IPS-20b (cell line): Measurements from ENCODE around the gene ATF7IP.

Source experiments
- H3K27ac ChIP-seq: one replicate; pipeline ENCODE4 v1.5.1; 2013; ENCODE audit warnings: low read length
- H3K27me3 ChIP-seq: 2 replicates; pipeline ENCODE4 v1.6.1; 2013; ENCODE audit warnings: mild to moderate bottlenecking, low read length, inconsistent platforms; ENCODE audit not compliant: insufficient read depth
- H3K36me3 ChIP-seq: 2 replicates; pipeline ENCODE4 v1.6.1; 2013; ENCODE audit warnings: low read depth, mild to moderate bottlenecking, inconsistent platforms, low read length, moderate library complexity; ENCODE audit not compliant: insufficient read depth
- H3K4me1 ChIP-seq: 2 replicates; pipeline ENCODE4 v1.6.1; 2013; ENCODE audit warnings: mild to moderate bottlenecking, control low read depth, inconsistent platforms, low read length, moderate library complexity; ENCODE audit not compliant: insufficient read depth
- H3K4me3 ChIP-seq: 2 replicates; pipeline ENCODE4 v1.5.1; 2013; ENCODE audit warnings: mild to moderate bottlenecking, low read length, inconsistent platforms
- H3K9ac ChIP-seq: 2 replicates; pipeline ENCODE4 v1.6.1; 2013; ENCODE audit warnings: low read depth, mild to moderate bottlenecking, inconsistent platforms, low read length, moderate library complexity
- H3K9me3 ChIP-seq: 2 replicates; pipeline ENCODE4 v1.6.1; 2013; ENCODE audit warnings: mild to moderate bottlenecking, low read depth, low read length, inconsistent platforms; ENCODE audit not compliant: insufficient read depth

Gene ATF7IP

DNA sequence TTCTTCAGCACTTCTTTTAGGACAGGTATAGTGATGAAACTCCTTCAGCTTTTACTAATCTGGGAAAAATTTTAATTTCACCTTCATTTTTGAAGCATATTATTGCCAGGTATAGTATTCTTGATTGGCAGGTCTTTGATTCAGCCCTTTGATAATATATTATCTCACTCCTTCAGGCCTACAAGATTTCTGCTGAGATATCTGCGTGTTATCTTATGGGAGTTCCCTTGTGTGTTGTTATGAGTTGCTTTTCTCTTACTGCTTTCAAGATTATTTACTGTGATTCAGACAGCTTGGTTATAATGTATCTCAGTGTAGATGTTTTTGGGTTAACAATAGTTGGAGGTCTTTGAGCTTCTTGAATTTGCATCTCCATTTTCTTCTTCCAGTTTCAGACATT, 87.4 kb downstream of the ATF7IP start:
- Histone ChIP-seq H3K9ac (no peak overlapping the region), H3K27ac (no peak overlapping the region), H3K4me1 (0 out of 2 replicates have a peak, but pooled peaks cover 4% of the 10 kb centered on the region), H3K4me3 (no peak overlapping the region), H3K36me3 (peaks cover 62% of the 10 kb centered on the region), H3K27me3 (no peaks in the 10 kb centered on the region), H3K9me3 (no peaks in the 10 kb centered on the region)

DNA sequence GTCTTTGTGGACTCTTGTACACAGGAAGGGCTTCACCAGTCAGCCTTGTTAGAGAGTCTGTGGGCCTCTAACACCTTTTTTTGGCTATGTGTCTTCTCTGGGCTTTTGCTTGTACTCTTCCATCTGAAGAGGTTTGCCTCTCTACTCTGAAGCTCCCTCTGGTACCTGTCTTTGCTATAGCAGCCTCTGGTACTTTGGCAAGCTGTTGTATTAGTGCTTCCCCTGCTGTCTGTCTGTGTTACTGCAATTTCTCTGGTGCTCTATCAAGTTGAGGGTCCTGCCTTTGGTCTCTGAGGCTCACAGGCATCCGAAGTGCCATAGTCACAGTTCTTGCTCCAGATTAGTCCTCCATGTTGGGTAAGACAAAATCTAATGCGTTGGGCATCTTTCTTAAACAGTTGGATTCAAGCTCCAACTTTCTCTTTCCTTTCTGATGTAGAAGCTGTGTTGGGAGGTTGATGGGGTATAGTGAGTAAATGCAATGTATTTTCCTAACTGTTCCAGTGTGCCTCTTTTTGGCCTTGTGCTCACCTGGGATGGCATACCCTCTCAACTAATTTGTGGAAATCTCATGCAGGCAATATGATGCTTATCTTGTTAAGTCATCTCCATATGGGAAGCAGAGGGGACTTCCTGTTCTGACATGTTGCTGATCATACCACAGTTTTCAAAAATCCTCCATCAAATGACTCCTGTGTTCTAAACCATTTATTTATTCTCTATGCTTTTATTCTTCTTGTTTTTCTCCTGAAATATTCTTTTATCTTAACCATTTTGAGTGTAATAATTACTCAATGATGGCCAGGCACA, 88.8 kb downstream of the ATF7IP start:
- Histone ChIP-seq H3K36me3 (peaks cover 60% of the 10 kb centered on the region), H3K27ac (no peak overlapping the region), H3K27me3 (no peaks in the 10 kb centered on the region), H3K4me3 (no peak overlapping the region), H3K9me3 (no peaks in the 10 kb centered on the region), H3K4me1 (peaks cover 7% of the 10 kb centered on the region; the same call in 1 of the 2 replicates), H3K9ac (no peak overlapping the region)

DNA sequence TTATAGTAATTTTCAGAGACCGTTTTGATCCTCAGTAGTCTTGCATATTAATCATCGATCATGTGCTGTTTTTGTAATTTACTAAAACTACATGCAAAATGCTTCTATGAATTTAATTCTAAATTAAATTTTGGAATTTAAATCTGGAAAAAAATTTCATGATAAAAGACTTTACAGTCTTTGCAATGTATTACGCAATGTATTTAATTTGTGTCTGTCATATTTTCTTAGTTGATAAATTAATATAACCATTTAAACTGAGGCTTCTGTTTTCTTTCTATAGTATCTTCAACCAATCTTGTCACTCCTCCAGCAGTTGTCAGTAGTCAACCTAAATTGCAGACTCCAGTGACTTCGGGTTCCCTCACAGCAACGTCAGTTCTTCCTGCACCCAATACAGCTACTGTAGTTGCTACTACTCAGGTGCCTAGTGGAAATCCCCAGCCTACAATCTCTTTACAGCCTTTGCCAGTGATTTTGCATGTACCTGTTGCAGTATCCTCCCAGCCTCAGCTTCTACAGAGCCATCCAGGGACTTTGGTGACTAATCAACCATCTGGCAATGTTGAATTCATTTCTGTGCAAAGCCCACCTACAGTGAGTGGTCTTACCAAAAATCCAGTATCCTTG, 94.8 kb downstream of the ATF7IP start:
- H3K36me3 ChIP-seq = peaks cover 84% of the 10 kb centered on the region
- H3K4me1 ChIP-seq = peaks cover 9% of the 10 kb centered on the region; the same call in 1 of the 2 replicates
- no peaks in the 10 kb centered on the region for H3K9me3 ChIP-seq
- H3K27ac ChIP-seq = no peak overlapping the region
- no peak overlapping the region for H3K9ac ChIP-seq
- H3K4me3 ChIP-seq = no peak overlapping the region
- H3K27me3 ChIP-seq = no peaks in the 10 kb centered on the region

DNA sequence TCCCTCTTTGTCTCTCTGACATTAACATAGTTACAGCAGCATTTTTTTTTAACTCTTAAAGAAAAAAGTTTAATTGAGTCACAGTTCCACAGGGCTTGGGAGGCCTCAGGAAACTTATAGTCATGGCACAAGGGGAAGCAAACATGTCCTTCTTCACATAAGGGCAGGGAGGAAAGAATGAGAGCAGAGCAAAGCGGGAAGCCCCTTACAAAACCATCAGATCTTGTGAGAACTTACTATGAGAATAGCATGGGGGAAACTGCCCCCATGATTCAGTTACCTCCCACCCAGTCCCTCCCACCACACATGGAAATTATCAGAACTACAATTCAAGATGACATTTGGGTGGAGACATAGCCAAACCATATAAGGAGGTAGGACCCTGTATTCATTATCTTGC, 106.0 kb downstream of the ATF7IP start:
- Histone ChIP-seq H3K4me1 (no peaks in the 10 kb centered on the region), H3K36me3 (peaks cover 94% of the 10 kb centered on the region), H3K27me3 (no peaks in the 10 kb centered on the region), H3K4me3 (no peak overlapping the region), H3K27ac (no peak overlapping the region), H3K9ac (no peak overlapping the region), H3K9me3 (peaks cover 33% of the 10 kb centered on the region)

DNA sequence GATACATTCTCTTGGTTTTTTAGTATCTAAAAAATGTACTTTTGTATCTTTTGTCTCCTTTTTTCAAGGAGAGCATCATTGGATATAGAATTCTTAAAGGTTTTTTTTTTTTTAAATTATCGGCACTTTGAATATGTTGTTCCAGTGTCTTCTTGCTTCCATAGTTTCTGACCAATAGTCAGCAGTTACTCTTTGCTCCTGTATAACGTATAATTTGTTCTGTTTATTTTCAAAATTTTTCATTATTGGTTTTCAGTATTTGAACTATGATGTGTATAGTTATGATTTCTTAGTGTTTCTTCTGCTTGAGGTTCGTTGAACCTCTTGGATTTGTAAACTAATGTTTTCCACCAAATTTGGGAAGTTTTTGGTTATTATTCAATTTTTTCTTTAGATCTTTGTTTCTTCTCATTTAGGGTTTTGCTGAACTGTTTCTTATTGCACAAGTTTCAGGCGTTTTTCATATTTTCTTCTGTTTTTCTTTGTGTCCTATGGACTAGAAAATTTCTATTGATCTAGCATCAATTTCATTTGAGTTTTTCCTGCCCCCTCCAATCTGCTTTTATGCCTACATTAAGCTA, 108.3 kb downstream of the ATF7IP start:
- peaks cover 93% of the 10 kb centered on the region for H3K36me3 ChIP-seq
- H3K4me1 ChIP-seq = no peaks in the 10 kb centered on the region
- H3K9ac ChIP-seq = no peak overlapping the region
- no peaks in the 10 kb centered on the region for H3K27me3 ChIP-seq
- peaks cover 33% of the 10 kb centered on the region for H3K9me3 ChIP-seq
- H3K4me3 ChIP-seq = no peak overlapping the region
- H3K27ac ChIP-seq = no peak overlapping the region

DNA sequence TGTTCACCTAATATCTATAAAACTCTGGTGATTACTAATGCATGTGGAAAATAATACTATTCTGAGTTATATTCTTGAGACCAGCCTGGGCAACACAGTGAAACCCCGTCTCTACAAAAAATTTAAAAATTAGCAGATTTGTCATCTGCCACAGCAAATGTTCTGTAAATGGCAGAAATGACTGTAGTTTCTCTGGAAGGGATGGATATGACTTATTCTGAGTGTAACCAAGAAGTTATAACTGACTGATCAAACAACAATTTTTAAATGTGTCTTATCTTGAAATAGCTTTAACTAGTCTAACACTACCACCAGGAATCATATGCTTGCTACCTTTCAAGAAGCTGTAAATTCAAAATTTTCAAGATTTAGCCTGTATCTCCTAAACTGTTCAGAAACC, 113.5 kb downstream of the ATF7IP start:
- Histone ChIP-seq H3K4me1 (no peaks in the 10 kb centered on the region), H3K9ac (no peak overlapping the region), H3K4me3 (no peak overlapping the region), H3K9me3 (peaks cover 5% of the 10 kb centered on the region; the same call in 1 of the 2 replicates), H3K36me3 (peaks cover 96% of the 10 kb centered on the region), H3K27ac (no peak overlapping the region), H3K27me3 (no peaks in the 10 kb centered on the region)

DNA sequence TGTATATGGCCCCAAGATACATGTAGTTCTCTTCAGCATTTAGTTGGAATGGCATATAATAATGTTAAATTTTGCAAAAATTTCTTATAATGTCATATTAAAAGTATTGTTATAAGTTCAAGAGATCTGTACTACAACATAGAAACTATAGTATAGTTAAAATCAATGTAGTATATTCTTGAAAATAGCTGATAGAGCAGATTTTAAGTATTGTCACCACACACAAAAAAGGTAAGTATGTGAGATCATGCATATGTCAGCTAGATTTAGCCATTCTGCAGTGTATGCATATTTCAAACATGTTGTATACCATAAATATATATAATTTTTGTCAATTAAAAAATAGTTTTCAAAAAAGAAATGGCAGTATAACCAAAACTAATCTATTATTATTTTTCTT, 115.7 kb downstream of the ATF7IP start:
- Histone ChIP-seq H3K9ac (no peak overlapping the region), H3K4me3 (no peak overlapping the region), H3K27ac (no peak overlapping the region), H3K36me3 (peaks cover 97% of the 10 kb centered on the region), H3K9me3 (no peaks in the 10 kb centered on the region), H3K4me1 (no peaks in the 10 kb centered on the region), H3K27me3 (no peaks in the 10 kb centered on the region)

DNA sequence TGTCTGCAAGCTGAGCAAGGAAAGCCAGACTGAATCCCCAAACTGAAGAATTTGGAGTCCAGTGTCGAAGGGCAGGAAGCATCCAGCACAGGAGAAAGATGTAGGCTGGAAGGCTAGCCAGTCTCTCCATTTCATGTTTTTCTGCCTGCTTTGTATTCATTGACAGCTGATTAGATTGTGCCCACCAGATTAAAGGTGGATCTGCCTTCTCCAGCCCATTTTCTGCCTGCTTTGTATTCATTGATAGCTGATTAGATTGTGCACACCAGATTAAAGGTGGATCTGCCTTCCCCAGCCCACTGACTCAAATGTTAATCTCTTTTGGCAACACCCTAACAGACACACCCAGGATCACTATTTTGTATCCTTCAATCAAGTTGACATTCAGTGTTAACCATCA, 116.9 kb downstream of the ATF7IP start:
- Histone ChIP-seq H3K36me3 (peaks cover 96% of the 10 kb centered on the region), H3K27ac (no peak overlapping the region), H3K9ac (no peak overlapping the region), H3K9me3 (no peaks in the 10 kb centered on the region), H3K4me1 (no peaks in the 10 kb centered on the region), H3K27me3 (no peaks in the 10 kb centered on the region), H3K4me3 (no peak overlapping the region)

DNA sequence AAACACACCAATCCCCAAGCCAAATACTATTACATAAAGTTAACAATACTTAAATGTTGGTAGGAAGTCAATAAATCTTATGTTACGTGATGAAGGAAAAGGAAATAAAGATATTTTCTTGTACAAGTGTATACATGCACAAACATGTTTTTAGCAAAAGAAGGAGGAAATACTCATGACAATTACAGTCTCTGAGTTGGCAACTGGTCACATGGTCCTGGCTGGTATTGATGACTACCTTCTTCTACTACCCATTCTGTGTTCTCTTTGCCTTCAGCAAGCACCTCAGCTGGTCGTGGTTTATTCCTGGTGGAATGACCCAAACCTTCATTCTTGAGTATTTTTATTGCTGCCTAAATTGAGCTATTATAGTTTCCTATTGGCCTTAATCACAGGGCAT, 117.4 kb downstream of the ATF7IP start:
- Histone ChIP-seq H3K36me3 (peaks cover 96% of the 10 kb centered on the region), H3K4me3 (no peak overlapping the region), H3K27ac (no peak overlapping the region), H3K4me1 (no peaks in the 10 kb centered on the region), H3K27me3 (no peaks in the 10 kb centered on the region), H3K9ac (no peak overlapping the region), H3K9me3 (no peaks in the 10 kb centered on the region)

DNA sequence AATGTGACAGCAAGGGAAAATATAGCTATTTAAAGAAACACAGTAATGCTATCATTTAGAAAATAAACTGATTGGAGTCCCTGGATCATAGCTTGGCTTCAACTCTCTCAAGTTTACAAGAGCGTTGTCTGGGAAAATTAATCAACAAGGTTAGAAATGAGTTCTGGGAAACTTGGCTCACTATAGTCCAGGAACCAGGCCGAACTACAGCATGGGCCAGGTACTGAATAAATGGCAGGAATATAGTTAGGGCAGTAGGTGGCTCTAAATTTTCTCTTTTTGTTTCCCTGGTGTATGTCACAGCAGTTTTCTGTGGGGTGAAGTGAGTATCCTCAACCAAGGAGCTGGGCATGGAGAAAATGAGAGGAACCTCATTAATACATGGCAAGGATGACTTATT, 129.8 kb downstream of the ATF7IP start:
- H3K4me1 ChIP-seq = no peaks in the 10 kb centered on the region
- no peaks in the 10 kb centered on the region for H3K9me3 ChIP-seq
- no peaks in the 10 kb centered on the region for H3K27me3 ChIP-seq
- no peak overlapping the region for H3K9ac ChIP-seq
- H3K36me3 ChIP-seq = peaks cover 85% of the 10 kb centered on the region
- H3K27ac ChIP-seq = no peak overlapping the region
- H3K4me3 ChIP-seq = no peak overlapping the region

DNA sequence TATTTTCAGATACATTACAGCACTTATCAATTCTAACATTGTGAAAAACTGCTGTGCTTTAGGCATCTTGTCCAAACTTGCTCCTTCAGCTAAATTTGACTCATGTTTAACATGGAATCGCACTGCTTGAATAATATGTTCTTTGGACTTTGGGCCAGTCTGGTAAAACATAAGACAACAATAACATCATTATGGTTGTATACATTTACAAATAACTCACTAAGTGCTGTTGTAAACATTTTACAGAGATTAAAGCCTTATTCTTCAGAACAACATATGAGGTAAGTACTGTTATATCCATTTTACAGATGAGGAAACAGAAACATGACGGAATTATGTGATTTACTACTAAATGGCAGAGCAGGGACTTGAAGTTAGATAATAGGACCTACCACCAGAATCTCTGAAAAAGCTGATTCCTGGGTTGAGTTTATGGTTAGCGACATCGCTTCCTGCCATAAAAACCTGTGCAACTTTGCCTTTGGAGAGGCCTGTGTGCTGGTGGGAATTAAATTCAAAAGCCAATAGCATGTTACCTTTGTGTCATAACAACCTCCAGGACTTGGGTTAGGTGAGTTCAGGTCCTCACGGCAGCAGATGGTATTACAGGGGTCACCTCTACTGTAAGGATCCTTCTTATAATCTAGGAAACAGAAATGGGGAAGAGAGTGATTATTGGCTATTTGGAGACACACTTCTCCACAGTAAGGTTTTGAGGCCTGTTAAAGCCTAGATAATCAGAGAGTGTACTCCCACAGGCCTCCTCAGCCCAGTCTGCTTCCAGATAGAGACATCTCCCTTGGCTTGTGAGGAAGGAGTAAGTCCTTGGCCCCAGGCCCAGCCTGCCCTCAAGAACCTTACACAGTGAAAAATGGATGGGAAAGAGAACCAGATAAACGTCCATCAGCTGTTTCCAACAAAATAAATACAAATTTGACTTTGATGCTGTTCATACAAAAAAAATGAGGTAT, 140.4 kb downstream of the ATF7IP start:
- Histone ChIP-seq H3K27me3 (no peaks in the 10 kb centered on the region), H3K27ac (no peak overlapping the region), H3K9me3 (no peaks in the 10 kb centered on the region), H3K36me3 (peaks cover 36% of the 10 kb centered on the region), H3K4me1 (no peaks in the 10 kb centered on the region), H3K4me3 (no peak overlapping the region), H3K9ac (no peak overlapping the region)
